Loucy (cell line): ENCODE results near the gene EFCAB8.

ENCODE experiments used
- CTCF ChIP-seq: fragments of 200-600 bp; sonication (generic); conservative IDR thresholded peaks from 2 replicates; pipeline ENCODE4 v1.5.1; 2014; ENCODE audit warnings: mild to moderate bottlenecking, antibody characterized with exemption, low read length
- EZH2phosphoT487 ChIP-seq: fragments of 200-600 bp; IDR thresholded peaks from 2 replicates; pipeline ENCODE4 v1.6.1; 2018; ENCODE audit warnings: antibody characterized with exemption, mild to moderate bottlenecking, moderate library complexity, borderline replicate concordance

- no peak for TF ChIP-seq CTCF
- TF ChIP-seq EZH2phosphoT487, result no peak
Observed at GRCh38 chr20:32888636-32889035, 29.9 kb downstream of the EFCAB8 start.
